ENCODE data around the gene OBSL1.

The OBSL1 gene

GRCh38 chr2:219596954-219597551, 25.7 kb upstream of the OBSL1 start:
- no peak for DNase-seq

- DNase-seq: no peak
Measured at GRCh38 chr2:219595256-219595655, 23.9 kb upstream of the OBSL1 start.

- DNase-seq: no peak
Measured at GRCh38 chr2:219593154-219593553, 21.8 kb upstream of the OBSL1 start.

GRCh38 chr2:219592736-219593135, 21.4 kb upstream of the OBSL1 start:
- DNase-seq: no peak

- DNase-seq: no peak
Measured at GRCh38 chr2:219591091-219591490, 19.8 kb upstream of the OBSL1 start.

GRCh38 chr2:219581346-219581745, 10.0 kb upstream of the OBSL1 start:
- no peak for DNase-seq

- DNase-seq: no peak
Measured at GRCh38 chr2:219578811-219579613, 7.7 kb upstream of the OBSL1 start.

- peak; percentile 79 for DNase-seq
Measured at GRCh38 chr2:219576505-219577388, 5.4 kb upstream of the OBSL1 start.

GRCh38 chr2:219575566-219576504, 4.5 kb upstream of the OBSL1 start:
- no peak for DNase-seq

GRCh38 chr2:219574484-219575311, 3.4 kb upstream of the OBSL1 start:
- DNase-seq: no peak

- DNase-seq: no peak
Measured at GRCh38 chr2:219573166-219573565, 1.8 kb upstream of the OBSL1 start.

GRCh38 chr2:219572237-219573001, 1.1 kb upstream of the OBSL1 start, which contains the start of gene INHA:
Gene INHA, plus strand, starts transcription at chr2:219572310. Its CDS starts 65 bp downstream, at chr2:219572375.
- DNase-seq: no peak

- DNase-seq: peak; percentile 70
Measured at GRCh38 chr2:219570924-219571310, 422 bp downstream of the OBSL1 start.

GRCh38 chr2:219570194-219570923, 980 bp downstream of the OBSL1 start:
- peak; percentile 70 for DNase-seq

- no peak for DNase-seq
Measured at GRCh38 chr2:219569635-219570034, 1.7 kb downstream of the OBSL1 start.

GRCh38 chr2:219569041-219569440, 2.3 kb downstream of the OBSL1 start:
- DNase-seq: no peak

GRCh38 chr2:219567791-219568361, 3.5 kb downstream of the OBSL1 start:
- no peak for DNase-seq

GRCh38 chr2:219567131-219567530, 4.2 kb downstream of the OBSL1 start:
- DNase-seq: no peak

GRCh38 chr2:219566640-219567039, 4.7 kb downstream of the OBSL1 start:
- no peak for DNase-seq
